ENCODE measurements around the gene IL1RAPL1.

IL1RAPL1 gene

DNA sequence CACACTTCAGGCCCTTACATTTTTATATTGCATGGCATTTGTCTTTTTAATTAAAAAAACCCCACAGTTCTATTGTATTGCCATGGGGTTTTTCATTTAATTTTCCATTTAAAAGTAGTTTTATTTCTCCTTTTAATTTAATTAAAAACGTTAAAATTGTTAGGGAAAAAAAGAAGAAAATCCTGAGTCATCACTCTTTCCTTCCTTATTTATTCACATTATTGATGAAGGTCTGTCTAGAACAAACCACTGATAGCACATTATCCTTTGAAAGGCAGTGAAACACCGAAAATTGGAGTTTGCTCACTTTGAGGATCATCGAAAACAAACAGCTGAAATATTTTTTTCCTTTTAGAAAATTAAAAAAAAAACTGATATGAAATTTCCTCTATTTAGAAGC, 868.5 kb downstream of the IL1RAPL1 start:
- no peak for DNase-seq

DNA sequence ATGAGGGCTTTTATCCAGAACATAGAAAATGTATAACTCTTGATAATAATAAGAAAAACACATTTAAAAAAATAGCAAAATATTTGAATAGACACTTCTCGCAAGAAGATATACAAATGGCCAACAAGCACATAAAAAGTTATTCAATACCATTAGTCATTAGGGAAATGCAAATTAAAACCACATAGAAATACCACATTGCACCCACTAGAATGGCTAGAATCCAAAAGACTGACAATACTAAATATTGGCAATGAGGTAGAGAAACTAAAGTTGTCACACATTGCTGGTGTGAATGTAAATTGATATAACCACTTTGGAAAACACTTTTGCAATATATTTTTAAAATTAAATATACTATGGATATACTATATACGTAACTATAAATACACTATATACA, 873.8 kb downstream of the IL1RAPL1 start:
- no peak for DNase-seq

DNA sequence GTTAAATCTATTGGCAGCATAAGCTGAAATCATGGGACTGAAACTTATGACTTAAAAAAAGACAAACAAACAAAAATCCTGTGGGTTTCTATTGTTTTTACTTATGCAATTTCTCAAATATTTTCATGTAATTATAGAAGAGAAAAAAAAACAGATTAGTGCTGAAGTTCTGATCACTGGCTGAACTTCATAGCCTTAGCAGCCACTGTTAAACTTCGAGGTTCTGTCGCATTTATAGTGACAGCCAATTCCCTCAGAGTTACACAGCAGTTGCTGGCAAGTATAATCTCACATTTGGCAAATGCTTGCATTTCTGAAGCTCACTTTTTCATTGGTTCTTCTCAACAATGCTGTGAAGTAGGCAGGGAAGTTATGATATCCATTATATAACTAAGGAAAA, 879.2 kb downstream of the IL1RAPL1 start:
- DNase-seq: no peak

GRCh38 chrX:29468911-29469494, 881.8 kb downstream of the IL1RAPL1 start:
- no peak for DNase-seq

DNA sequence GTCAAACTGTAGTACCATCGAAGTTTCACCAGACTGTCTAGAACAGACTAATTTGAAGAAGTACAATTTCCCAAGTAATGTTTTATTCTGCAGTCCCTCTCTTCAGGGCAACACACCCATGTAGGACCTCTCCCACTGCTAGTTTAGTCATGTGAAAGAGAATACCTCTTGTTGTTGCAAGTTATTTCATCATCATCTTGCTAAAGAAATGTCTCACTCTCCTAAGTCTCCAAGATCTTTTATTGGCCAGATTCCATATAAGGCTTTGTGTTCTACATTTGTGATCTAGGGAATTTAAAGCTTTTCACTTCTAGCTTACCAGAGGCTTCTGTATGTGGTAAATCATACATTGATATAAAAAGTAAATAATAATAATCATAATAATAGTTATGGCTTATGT, 882.8 kb downstream of the IL1RAPL1 start:
- no peak for DNase-seq

- DNase-seq: no peak
Observed at GRCh38 chrX:29471829-29472228, 884.6 kb downstream of the IL1RAPL1 start.

DNA sequence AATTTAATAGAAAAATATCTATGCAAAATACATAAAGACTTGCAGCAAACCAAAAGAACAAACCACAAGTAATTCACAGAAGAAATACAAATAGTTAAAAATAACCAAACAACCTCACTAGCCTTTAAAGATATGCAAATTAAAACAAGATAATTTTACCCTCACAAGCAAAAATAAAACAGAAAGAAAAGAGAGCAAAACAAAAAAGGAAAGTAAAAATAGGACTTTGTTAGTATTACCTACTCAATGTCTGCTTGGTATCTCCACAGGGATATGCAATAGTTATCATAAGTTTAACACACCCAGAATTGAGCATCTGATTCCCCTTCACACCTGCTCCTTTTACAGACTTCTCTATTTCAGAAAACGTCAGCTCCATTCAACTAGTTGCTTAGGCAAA, 890.6 kb downstream of the IL1RAPL1 start:
- DNase-seq: no peak

DNA sequence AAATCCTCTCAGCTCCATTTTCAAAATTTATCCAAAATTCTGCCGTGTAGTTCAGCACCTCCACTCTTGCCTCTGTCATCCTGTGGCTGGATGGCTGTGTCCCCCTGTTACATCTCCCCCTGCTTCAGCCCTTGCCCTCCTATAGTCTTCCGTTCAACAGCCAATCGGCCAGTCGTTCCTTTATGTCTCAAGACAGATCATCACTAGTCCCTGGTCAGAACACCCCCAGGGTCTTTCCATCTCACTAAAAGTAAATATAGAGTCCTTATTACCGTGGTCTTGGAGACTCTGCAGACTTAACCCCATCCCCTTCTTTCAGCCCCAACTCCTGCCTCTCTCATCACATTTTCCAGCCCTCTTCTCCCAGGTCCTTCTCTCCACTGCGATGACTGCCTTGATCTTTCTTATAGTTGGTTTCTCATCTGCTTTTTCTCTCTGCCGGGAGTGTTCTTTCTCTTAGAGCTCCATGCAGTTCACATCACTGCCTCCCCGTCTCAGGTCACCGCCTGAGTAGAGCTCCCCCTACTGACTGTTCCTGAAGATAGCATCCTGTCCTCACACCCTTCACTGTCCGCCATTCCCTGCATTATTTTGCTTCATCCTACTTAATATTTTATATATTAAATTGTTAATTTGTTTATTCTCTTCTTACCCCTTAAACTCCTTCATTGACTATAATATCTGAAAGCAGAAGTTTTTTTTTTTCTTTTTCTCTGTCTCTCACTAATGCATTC, 891.3 kb downstream of the IL1RAPL1 start:
- DNase-seq: no peak

GRCh38 chrX:29487214-29487613, 900.0 kb downstream of the IL1RAPL1 start:
- no peak for DNase-seq

DNA sequence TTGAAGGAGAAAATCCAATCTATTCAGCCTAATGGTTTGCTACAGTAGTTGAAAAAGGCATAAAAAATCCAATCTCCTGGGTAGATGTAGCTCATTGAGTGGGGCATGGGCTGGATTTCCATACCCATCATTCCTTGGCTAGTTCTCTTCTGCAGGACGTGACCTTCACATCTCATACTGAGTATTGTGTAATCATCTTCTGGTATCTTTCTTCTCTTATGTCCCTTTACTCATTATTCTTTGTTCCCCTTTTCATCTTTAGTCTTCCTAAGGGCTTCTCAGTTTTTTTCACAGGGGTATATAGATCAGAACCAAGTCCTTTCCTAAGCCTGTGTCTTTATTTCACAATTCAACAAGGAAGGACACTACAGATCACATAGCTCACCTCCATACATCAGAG, 900.5 kb downstream of the IL1RAPL1 start:
- DNase-seq: no peak

- no peak for DNase-seq
Observed at GRCh38 chrX:29488919-29489318, 901.7 kb downstream of the IL1RAPL1 start.

DNA sequence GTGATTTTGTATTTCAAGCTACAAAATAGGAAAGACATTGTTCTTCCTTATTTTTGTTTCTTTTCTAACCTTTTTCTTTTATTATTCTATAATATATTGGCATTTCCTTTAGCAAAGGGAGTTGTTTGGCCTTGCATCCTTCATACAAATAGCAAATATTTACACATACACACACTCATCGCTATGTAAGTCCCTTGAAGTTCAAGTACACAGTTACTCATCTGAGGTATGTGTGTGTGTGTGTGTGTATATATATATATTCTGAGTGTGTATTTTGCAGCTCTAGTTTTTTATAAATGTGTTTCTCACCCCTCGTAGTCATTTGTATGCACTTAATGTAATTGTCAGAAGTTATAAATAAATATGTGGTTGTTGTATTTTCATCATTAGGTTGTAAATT, 903.4 kb downstream of the IL1RAPL1 start:
- DNase-seq: no peak

- DNase-seq: no peak
Observed at GRCh38 chrX:29491659-29492058, 904.4 kb downstream of the IL1RAPL1 start.

DNA sequence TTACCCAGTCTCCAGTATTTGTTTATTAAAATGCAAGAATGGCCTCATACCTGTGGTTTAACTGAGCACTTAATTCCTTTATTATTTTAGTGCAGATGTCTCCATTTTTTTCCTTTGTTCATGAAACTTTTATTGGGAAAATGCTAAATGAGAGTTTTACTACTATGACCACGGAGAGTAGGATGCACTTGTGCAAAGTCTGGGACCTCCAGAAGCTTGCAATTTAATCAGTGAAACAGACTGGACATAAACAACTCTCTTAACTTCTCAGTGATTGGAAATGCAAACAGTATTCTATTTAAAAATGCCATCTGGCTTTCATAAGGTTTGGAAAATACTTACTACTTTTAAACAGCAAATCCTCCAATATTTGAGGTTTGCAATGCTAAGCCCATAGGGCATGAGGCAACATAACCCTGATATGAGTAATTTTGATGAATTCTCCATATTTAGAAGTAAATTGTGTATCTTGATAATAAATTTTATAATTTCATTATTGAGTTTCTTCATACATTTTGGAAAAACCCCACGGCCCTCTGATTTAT, 909.5 kb downstream of the IL1RAPL1 start:
- no peak for DNase-seq

GRCh38 chrX:29506729-29507128, 919.5 kb downstream of the IL1RAPL1 start:
- DNase-seq: no peak

DNA sequence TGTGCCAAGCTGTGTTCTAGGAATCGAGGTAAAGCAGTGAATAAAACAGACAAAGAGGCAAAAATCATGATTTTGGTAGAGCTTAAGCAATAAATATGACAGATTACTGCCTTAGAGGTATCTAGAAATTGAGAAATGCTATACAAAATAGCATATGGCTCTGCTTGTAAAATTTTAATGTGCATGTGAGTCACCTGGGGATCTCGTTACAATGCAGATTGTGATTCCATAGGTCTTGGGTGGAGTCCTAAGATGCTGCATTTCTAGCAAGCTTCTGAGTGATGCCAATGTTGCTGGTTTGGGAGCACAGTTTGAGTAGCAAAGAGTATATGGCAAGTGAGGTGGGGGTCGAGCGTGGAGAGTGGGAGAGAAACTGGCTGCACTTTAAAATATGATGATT, 930.9 kb downstream of the IL1RAPL1 start:
- no peak for DNase-seq

DNA sequence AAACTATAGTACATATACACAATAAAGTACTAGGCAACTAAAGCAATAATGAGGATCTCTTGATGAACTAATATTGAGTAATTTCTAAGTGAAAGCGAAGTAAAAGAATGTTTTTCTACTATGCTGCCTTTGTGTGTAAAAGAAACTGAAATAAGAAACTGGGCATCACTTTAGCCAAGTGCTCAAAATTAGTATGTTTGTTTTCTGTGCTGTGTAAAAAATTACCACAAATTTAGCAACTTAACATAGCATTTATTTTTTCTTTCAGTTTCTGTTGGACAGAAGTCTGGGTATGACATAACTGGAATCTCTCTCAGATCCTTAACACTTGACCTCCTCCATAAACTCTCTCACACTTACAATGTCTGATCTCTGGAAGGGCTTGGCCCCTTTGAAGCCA, 941.0 kb downstream of the IL1RAPL1 start:
- DNase-seq: no peak

DNA sequence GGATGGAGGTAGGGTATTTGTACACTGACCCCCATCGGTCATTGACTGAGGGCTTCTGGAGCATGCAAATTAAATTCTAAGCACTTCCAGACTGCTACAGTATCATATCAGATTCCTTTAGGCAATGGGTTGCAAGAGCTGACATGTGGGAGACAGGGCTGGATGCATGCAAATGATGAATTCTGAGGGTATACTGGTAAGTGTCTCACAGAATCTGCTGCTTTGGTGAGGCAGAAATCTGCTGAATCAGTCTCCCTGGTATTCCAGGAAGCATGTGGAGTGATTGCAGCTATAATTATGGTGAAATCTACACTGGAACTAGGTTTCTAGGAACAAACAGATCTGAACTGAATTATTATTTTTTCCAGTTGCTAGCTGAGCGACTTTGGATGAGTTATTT, 943.3 kb downstream of the IL1RAPL1 start:
- no peak for DNase-seq

GRCh38 chrX:29531336-29531735, 944.1 kb downstream of the IL1RAPL1 start:
- no peak for DNase-seq

DNA sequence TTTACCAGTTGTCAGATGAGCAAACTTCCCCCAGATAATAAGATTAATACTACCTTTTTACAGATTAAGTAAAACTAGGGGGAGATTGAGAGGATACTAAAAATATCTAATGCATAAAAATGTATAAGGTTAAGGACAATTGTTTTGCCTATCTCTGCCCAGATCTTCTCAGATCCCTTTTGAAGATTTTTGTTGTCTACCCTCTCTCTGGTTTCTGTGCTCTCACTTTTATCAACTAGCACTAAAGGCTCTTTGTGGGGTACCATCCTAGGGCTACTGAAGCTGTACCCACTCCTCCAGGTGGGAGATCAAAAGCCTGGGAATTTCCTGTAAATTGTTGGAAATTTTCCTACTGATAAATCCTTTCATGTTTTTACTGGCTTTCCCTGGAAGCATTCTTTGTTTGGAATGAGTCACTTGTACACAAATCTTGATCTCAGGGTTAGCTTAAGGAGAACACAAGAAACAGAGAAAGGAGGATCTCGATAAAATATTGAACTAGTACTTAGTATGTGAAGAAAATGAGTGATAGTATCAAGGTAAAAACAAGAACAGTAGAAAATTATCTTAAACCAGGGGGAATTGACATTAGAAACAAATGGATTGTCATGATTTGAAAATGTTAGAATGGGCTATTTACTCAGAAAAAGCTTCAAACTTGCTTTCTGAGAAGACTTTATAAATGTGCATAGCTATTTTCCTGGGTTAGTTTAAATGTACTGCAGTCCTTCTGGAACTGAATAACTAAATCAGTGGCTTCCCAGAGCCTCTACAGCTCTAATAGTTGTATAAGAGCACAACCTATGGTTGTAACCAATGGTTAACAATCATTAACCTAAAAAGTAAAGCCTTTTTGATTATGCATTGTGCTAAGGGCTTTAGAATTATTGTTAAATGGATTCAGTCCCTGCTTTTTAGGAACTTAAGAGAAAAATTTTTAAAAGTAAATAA, 948.2 kb downstream of the IL1RAPL1 start:
- DNase-seq: no peak

GRCh38 chrX:29541038-29541437, 953.8 kb downstream of the IL1RAPL1 start:
- DNase-seq: no peak

- no peak for DNase-seq
Observed at GRCh38 chrX:29542152-29542551, 954.9 kb downstream of the IL1RAPL1 start.

GRCh38 chrX:29545878-29546277, 958.6 kb downstream of the IL1RAPL1 start:
- no peak for DNase-seq

- DNase-seq: no peak
Observed at GRCh38 chrX:29547877-29548276, 960.6 kb downstream of the IL1RAPL1 start.
